NCI-H345 treated with DMSO at 0.1 percent for 48 hours (cell line): ENCODE results near the gene PSMA7.
"Not testable (repeated sequence)": the region's sequence is repeated elsewhere in the genome, so short reads cannot be mapped to it uniquely, and the experiment has no call there.

Experiments used
- DNase-seq: peaks from one replicate; lab custom pipeline; 2025; ENCODE audit not compliant: unreplicated experiment; lab: John Stamatoyannopoulos, UW

PSMA7 gene

GRCh38 chr20:62156254-62156556 is 13.0 kb upstream of the PSMA7 start:
- no peak for DNase-seq

- no peak for DNase-seq
Measured at GRCh38 chr20:62155428-62156253, 12.4 kb upstream of the PSMA7 start.

GRCh38 chr20:62151835-62152364 is 8.7 kb upstream of the PSMA7 start:
- DNase-seq, result no peak

GRCh38 chr20:62151225-62151624 is 8.0 kb upstream of the PSMA7 start:
- DNase-seq, result no peak

GRCh38 chr20:62150310-62150575 is 7.0 kb upstream of the PSMA7 start:
- no peak for DNase-seq

GRCh38 chr20:62149532-62150309 is 6.5 kb upstream of the PSMA7 start:
- no peak for DNase-seq

- no peak for DNase-seq
Measured at GRCh38 chr20:62148908-62149314, 5.7 kb upstream of the PSMA7 start.

- not testable (repeated sequence) for DNase-seq
Measured at GRCh38 chr20:62148383-62148782, 5.2 kb upstream of the PSMA7 start.

GRCh38 chr20:62147528-62147927 is 4.3 kb upstream of the PSMA7 start:
- no peak for DNase-seq

- no peak for DNase-seq
Measured at GRCh38 chr20:62147125-62147524, 3.9 kb upstream of the PSMA7 start.

GRCh38 chr20:62146019-62146755 is 3.0 kb upstream of the PSMA7 start:
- DNase-seq, result no peak

- no peak for DNase-seq
Measured at GRCh38 chr20:62145688-62146018, 2.5 kb upstream of the PSMA7 start.

- DNase-seq, result no peak
Measured at GRCh38 chr20:62143957-62144825, 997 bp upstream of the PSMA7 start.

- no peak for DNase-seq
Measured at GRCh38 chr20:62142252-62143080, 728 bp downstream of the PSMA7 start.

GRCh38 chr20:62141397-62142251 is 1.6 kb downstream of the PSMA7 start:
- no peak for DNase-seq

- DNase-seq, result no peak
Measured at GRCh38 chr20:62141043-62141396, 2.2 kb downstream of the PSMA7 start.

- no peak for DNase-seq
Measured at GRCh38 chr20:62139636-62140035, 3.6 kb downstream of the PSMA7 start.

- no peak for DNase-seq
Measured at GRCh38 chr20:62138912-62139311, 4.3 kb downstream of the PSMA7 start.

- DNase-seq, result no peak
Measured at GRCh38 chr20:62138204-62138543, 5.0 kb downstream of the PSMA7 start.
